GM12878 (cell line): Measurements from ENCODE around the gene USP34. TPM values are rescaled to one million over a fixed set of nuclear protein-coding genes. Genes with fewer than 3 reads are reported as not detected.

Source experiments
- ATAC-seq: fragments of 200-7000 bp; cut with Tn5 transposase; 3 replicates; pipeline ENCODE4 v1.9.1; 2020; ENCODE audit warnings: mild to moderate bottlenecking, moderate library complexity
- BruUV-seq: library from RNA; stranded (reverse); fragments of 400-500 nt; replicated peaks from 2 replicates; lab custom pipeline; 2021; lab: Mats Ljungman, UMichigan
- CTCF ChIA-PET: fragments of 300-600 bp; sonication (Branson Sonifier 250); formaldehyde crosslinking; extraction: SDS; loops from one replicate; lab custom pipeline; 2021; ENCODE audit warnings: inconsistent platforms; lab: Yijun Ruan, JAX
- POLR2A ChIA-PET: fragments of 350-600 bp; formaldehyde crosslinking; extraction: SDS; loops from one replicate; lab custom pipeline; 2021; ENCODE audit warnings: inconsistent platforms; lab: Charles Lee
- RAD21 ChIA-PET: fragments of 300-600 bp; sonication (Branson Sonifier 250); formaldehyde crosslinking; loops from one replicate; lab custom pipeline; 2023; ENCODE audit warnings: antibody characterized with exemption; ENCODE audit not compliant: unreplicated experiment; lab: Charles Lee
- SMC1A ChIA-PET: fragments of 300-600 bp; sonication (Branson Sonifier 250); formaldehyde crosslinking; loops from one replicate; lab custom pipeline; 2023; ENCODE audit not compliant: unreplicated experiment, uncharacterized antibody; lab: Charles Lee
- DNase-seq: peaks from one replicate; pipeline ENCODE4 v3.0.0-alpha.2; 2011; ENCODE audit warnings: low read depth, low spot score
- FAIRE-seq: peaks from 3 replicates; lab custom pipeline; 2011; peaks lifted over from hg19 to GRCh38; lab: Jason Lieb, UNC
- H2AFZ ChIP-seq: 2 replicates; pipeline ENCODE4 v1.6.0; 2011; ENCODE audit warnings: low read depth, low read length, control low read depth; ENCODE audit not compliant: control insufficient read depth
- H3K27ac ChIP-seq: 2 replicates; pipeline ENCODE4 v1.5.1; 2011; ENCODE audit warnings: control low read depth; ENCODE audit not compliant: control insufficient read depth, insufficient read depth
- H3K27me3 ChIP-seq, 2 experiments: replicated peaks in 1 of 2; 2 replicates each; pipeline versions ENCODE4 v1.6.0 to v1.6.1; 2011; ENCODE audit warnings: low read length in 1 of 2; ENCODE audit not compliant: control insufficient read depth in 2 of 2, insufficient read depth in 2 of 2
- H3K36me3 ChIP-seq, 2 experiments: 2 replicates each; pipeline ENCODE4 v1.5.1; 2011; ENCODE audit warnings: low read length in 1 of 2; ENCODE audit not compliant: control insufficient read depth in 2 of 2, insufficient read depth in 2 of 2
- H3K4me1 ChIP-seq: 2 replicates; pipeline ENCODE4 v1.6.1; 2011; ENCODE audit warnings: mild to moderate bottlenecking, low read length, moderate library complexity, mixed read lengths; ENCODE audit not compliant: control insufficient read depth, insufficient read depth
- H3K4me2 ChIP-seq: 2 replicates; pipeline ENCODE4 v1.6.0; 2011; ENCODE audit warnings: control low read depth; ENCODE audit not compliant: control insufficient read depth, insufficient read depth
- H3K4me3 ChIP-seq: fragments of 200-600 bp; sonication (generic); 2 replicates; pipeline ENCODE4 v1.5.1; 2016
- H3K79me2 ChIP-seq: 2 replicates; pipeline ENCODE4 v1.6.0; 2011; ENCODE audit warnings: low read length; ENCODE audit not compliant: control insufficient read depth, insufficient read depth
- H3K9ac ChIP-seq: 2 replicates; pipeline ENCODE4 v1.8.0; 2011; ENCODE audit warnings: low read length, control low read depth, mixed read lengths; ENCODE audit not compliant: control insufficient read depth, insufficient read depth
- H3K9me3 ChIP-seq: replicated peaks from 3 replicates; pipeline ENCODE4 v1.5.1; 2011; ENCODE audit warnings: mild to moderate bottlenecking, low read length; ENCODE audit not compliant: control insufficient read depth, insufficient read depth
- H4K20me1 ChIP-seq: 2 replicates; pipeline ENCODE4 v1.6.0; 2011; ENCODE audit not compliant: control insufficient read depth, insufficient read depth
- BMI1 ChIP-seq: fragments of 450-650 bp; IDR thresholded peaks from 2 replicates; pipeline ENCODE4 v1.6.1; 2016; ENCODE audit warnings: mild to moderate bottlenecking, moderate library complexity, borderline replicate concordance
- CEBPB ChIP-seq, 2 experiments: fragments of 150-350 bp in 1 of 2; IDR thresholded peaks; 2 replicates each; pipeline ENCODE4 v1.6.1; 2012 to 2014; ENCODE audit warnings: low read depth in 2 of 2, low read length in 2 of 2, borderline replicate concordance in 1 of 2, inconsistent platforms in 1 of 2
- CREM ChIP-seq: IDR thresholded peaks from 2 replicates; pipeline ENCODE4 v1.6.1; 2014; ENCODE audit warnings: antibody characterized with exemption, low read depth
- E2F8 ChIP-seq: fragments of 450-650 bp; IDR thresholded peaks from 2 replicates; pipeline ENCODE4 v1.6.1; 2018; ENCODE audit warnings: mild to moderate bottlenecking, low read depth, moderate library complexity; ENCODE audit not compliant: partially characterized antibody
- KDM1A ChIP-seq: fragments of 200-600 bp; sonication (generic); IDR thresholded peaks from 2 replicates; pipeline ENCODE4 v1.6.1; 2016; ENCODE audit warnings: borderline replicate concordance
- LARP7 ChIP-seq: fragments of 450-650 bp; IDR thresholded peaks from 2 replicates; pipeline ENCODE4 v1.6.1; 2017; ENCODE audit warnings: mild to moderate bottlenecking
- NFXL1 ChIP-seq: fragments of 450-650 bp; IDR thresholded peaks from 2 replicates; pipeline ENCODE4 v1.6.1; 2017; ENCODE audit warnings: antibody characterized with exemption, mild to moderate bottlenecking, borderline replicate concordance
- NR2C1 ChIP-seq: fragments of 450-650 bp; IDR thresholded peaks from 2 replicates; pipeline ENCODE4 v1.6.1; 2017; ENCODE audit warnings: antibody characterized with exemption, mild to moderate bottlenecking, moderate library complexity
- SP1 ChIP-seq: IDR thresholded peaks from one replicate; pipeline ENCODE4 v1.6.1; 2011; ENCODE audit warnings: low read depth, low read length
- YBX1 ChIP-seq: fragments of 450-650 bp; IDR thresholded peaks from 2 replicates; pipeline ENCODE4 v1.6.1; 2016; ENCODE audit warnings: antibody characterized with exemption
- WGBS: methylation state at CpG from one replicate; pipeline ENCODE4 v1.1.6; 2016; ENCODE audit warnings: low lambda C conversion rate; ENCODE audit not compliant: insufficient replicate concordance, insufficient coverage; ENCODE audit errors: missing lambda C conversion rate; 5-methylcytosine and 5-hydroxymethylcytosine counted together
- in situ Hi-C: fragments of 300-500 bp; cut with MboI; formaldehyde crosslinking; loops from 9 replicates; pipeline ENCODE4 v1.14.3; 2018; ENCODE audit warnings: mixed read lengths
- intact Hi-C: fragments of 100-400 bp; cut with micrococcal nuclease; formaldehyde crosslinking; loops from one replicate; pipeline ENCODE4 v1.14.2; 2022; ENCODE audit not compliant: unreplicated experiment
- polyA plus RNA-seq, 11 experiments: library from polyadenylated mRNA; depleted of rRNA in 4 of 11; unstranded in 6 of 11; stranded (reverse) in 5 of 11; fragments of >200 nt; fragmentation: Nextera tagmentation in 4 of 11; fragmentation: Illumina TruSeq in 1 of 11; extraction: Ambion mirVana in 4 of 11; extraction: Trizol in 1 of 11; gene quantifications; 1 replicate in 1 of 11; 2 replicates in 10 of 11; pipeline versions ENCODE4 v1.2.1 to v1.2.3, GENCODE V29; 2011 to 2016; ENCODE audit warnings: inconsistent platforms in 2 of 11, missing spikeins in 2 of 11, low read depth in 1 of 11
- total RNA-seq, 4 experiments: library from RNA; depleted of rRNA in 3 of 4; stranded (reverse); fragments of >200 nt in 3 of 4; fragmentation: Illumina TruSeq in 1 of 4; extraction: Trizol in 1 of 4; gene quantifications; 2 replicates each; pipeline versions ENCODE4 v1.2.1 to v1.2.3, GENCODE V29; 2013 to 2021
- TF ChIP-seq, protein P1 (sequence below): fragments of 450-650 bp; conservative IDR thresholded peaks from 2 replicates; pipeline ENCODE4 v1.6.1; 2017; ENCODE audit warnings: mild to moderate bottlenecking, moderate library complexity
- TF ChIP-seq, protein P2 (sequence below), 3 experiments: IDR thresholded peaks in 2 of 3; conservative IDR thresholded peaks in 1 of 3; 2 replicates each; pipeline ENCODE4 v1.5.1; 2011; ENCODE audit warnings: low read depth in 3 of 3, low read length in 3 of 3, mild to moderate bottlenecking in 3 of 3, control low read depth in 2 of 3, moderate library complexity in 2 of 3, inconsistent platforms in 1 of 3, mixed read lengths in 1 of 3; ENCODE audit not compliant: control insufficient read depth in 2 of 3, insufficient read depth in 1 of 3; ENCODE audit errors: extremely low read depth in 1 of 3
- TF ChIP-seq, protein P3 (sequence below): fragments of 450-650 bp; IDR thresholded peaks from 2 replicates; pipeline ENCODE4 v1.6.1; 2017; ENCODE audit warnings: borderline replicate concordance

USP34 gene
- total and polyA plus RNA-seq, 10 of the 15 experiments (the other 5 are each of a cell fraction or from before 2014, with no cell fraction given), result 26.2 to 106 (median 62.1) TPM

DNA sequence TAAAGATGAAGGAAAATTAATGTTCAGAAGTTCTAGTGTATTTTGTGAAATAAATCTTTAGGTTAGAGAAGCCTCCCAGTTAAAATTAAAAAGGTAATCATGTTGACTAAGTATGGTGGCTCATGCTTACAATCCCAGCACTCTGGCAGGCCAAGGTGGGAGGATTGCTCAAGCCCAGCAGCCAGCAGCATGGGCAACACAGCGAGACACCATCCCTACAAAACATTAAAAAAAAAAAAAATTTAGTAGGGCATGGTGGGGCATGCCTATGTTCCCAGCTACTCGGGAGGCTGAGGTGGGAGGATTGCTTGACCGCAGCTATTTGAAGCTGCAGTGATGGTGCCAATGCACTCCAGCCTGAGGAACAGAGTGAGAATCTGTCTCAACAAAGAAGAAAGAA is 49.4 kb upstream of the USP34 start (continued):
- TF ChIP-seq, protein P1, sequence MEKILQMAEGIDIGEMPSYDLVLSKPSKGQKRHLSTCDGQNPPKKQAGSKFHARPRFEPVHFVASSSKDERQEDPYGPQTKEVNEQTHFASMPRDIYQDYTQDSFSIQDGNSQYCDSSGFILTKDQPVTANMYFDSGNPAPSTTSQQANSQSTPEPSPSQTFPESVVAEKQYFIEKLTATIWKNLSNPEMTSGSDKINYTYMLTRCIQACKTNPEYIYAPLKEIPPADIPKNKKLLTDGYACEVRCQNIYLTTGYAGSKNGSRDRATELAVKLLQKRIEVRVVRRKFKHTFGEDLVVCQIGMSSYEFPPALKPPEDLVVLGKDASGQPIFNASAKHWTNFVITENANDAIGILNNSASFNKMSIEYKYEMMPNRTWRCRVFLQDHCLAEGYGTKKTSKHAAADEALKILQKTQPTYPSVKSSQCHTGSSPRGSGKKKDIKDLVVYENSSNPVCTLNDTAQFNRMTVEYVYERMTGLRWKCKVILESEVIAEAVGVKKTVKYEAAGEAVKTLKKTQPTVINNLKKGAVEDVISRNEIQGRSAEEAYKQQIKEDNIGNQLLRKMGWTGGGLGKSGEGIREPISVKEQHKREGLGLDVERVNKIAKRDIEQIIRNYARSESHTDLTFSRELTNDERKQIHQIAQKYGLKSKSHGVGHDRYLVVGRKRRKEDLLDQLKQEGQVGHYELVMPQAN, result no peak
- TF ChIP-seq YBX1, result no peak
- TF ChIP-seq CEBPB (IDR thresholded peaks at IDR 0.05; ENCODE audit: borderline replicate concordance in 1 of 2, low read depth in 2 of 2, low read length in 2 of 2), result no peak
- TF ChIP-seq LARP7, result no peak
- no peak for TF ChIP-seq NR2C1
- TF ChIP-seq, protein P2, sequence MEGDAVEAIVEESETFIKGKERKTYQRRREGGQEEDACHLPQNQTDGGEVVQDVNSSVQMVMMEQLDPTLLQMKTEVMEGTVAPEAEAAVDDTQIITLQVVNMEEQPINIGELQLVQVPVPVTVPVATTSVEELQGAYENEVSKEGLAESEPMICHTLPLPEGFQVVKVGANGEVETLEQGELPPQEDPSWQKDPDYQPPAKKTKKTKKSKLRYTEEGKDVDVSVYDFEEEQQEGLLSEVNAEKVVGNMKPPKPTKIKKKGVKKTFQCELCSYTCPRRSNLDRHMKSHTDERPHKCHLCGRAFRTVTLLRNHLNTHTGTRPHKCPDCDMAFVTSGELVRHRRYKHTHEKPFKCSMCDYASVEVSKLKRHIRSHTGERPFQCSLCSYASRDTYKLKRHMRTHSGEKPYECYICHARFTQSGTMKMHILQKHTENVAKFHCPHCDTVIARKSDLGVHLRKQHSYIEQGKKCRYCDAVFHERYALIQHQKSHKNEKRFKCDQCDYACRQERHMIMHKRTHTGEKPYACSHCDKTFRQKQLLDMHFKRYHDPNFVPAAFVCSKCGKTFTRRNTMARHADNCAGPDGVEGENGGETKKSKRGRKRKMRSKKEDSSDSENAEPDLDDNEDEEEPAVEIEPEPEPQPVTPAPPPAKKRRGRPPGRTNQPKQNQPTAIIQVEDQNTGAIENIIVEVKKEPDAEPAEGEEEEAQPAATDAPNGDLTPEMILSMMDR (IDR thresholded peaks at IDR 0.05 in 2 of 3, conservative IDR thresholded peaks at IDR 0.05 in 1 of 3; ENCODE audit: control insufficient read depth in 2 of 3, extremely low read depth in 1 of 3, insufficient read depth in 1 of 3, low read depth in 3 of 3, low read length in 3 of 3), result no peak

GRCh38 chr2:61512768-61513398 is 42.0 kb upstream of the USP34 start:
- H3K9me3 ChIP-seq, result no peaks in the 10 kb centered on the region
- FAIRE-seq, result no peak
- intact Hi-C loops, result no loop called here
- no peak for DNase-seq
- TF ChIP-seq SP1 (no peak), E2F8 (no peak), KDM1A (no peak), BMI1 (no peak), NFXL1 (no peak), CREM (no peak)
- TF ChIP-seq, protein P3, sequence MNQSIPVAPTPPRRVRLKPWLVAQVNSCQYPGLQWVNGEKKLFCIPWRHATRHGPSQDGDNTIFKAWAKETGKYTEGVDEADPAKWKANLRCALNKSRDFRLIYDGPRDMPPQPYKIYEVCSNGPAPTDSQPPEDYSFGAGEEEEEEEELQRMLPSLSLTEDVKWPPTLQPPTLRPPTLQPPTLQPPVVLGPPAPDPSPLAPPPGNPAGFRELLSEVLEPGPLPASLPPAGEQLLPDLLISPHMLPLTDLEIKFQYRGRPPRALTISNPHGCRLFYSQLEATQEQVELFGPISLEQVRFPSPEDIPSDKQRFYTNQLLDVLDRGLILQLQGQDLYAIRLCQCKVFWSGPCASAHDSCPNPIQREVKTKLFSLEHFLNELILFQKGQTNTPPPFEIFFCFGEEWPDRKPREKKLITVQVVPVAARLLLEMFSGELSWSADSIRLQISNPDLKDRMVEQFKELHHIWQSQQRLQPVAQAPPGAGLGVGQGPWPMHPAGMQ, result no peak
- TF ChIP-seq, all 136 proteins: peak for 0
- CTCF ChIA-PET, result no interaction called here
- no peak overlapping the region for H2AFZ ChIP-seq
- RAD21 ChIA-PET, result interaction anchor here (1.1 kb wide), 1 partner anchor 26 kb away, joined by 3 read pairs; no protein-coding TSS in a partner anchor
- peaks cover 18 to 33% of the 10 kb centered on the region in 2 experiments for H3K36me3 ChIP-seq
- H3K79me2 ChIP-seq, result peaks cover 51% of the 10 kb centered on the region
- H3K4me2 ChIP-seq, result no peak overlapping the region
- no peak overlapping the region for H3K9ac ChIP-seq
- H3K4me1 ChIP-seq, result no peaks in the 10 kb centered on the region
- no peak overlapping the region for H3K4me3 ChIP-seq
- H3K27ac ChIP-seq, result no peak overlapping the region
- no peaks in the 10 kb centered on the region; the same call in 1 of the 2 replicates for H4K20me1 ChIP-seq
- ATAC-seq, result no peak
- SMC1A ChIA-PET, result interaction anchor here (0.9 to 1.3 kb wide), 3 partner anchors 13 to 146 kb away, joined by 3 to 4 read pairs (median 4); no protein-coding TSS in a partner anchor
- WGBS, result 82% methylated on average over 12 of the region's 12 CpGs
- H3K27me3 ChIP-seq, result no peaks in the 10 kb centered on the region
- no TSS peak for BruUV-seq
- in situ Hi-C loops, result no loop called here
- POLR2A ChIA-PET, result interaction anchor here (1.2 kb wide), 1 partner anchor 25 kb away, joined by 4 read pairs; the partner anchor contains the start of gene XPO1
